Measurements from ENCODE around the gene CA12.

The CA12 gene

DNA sequence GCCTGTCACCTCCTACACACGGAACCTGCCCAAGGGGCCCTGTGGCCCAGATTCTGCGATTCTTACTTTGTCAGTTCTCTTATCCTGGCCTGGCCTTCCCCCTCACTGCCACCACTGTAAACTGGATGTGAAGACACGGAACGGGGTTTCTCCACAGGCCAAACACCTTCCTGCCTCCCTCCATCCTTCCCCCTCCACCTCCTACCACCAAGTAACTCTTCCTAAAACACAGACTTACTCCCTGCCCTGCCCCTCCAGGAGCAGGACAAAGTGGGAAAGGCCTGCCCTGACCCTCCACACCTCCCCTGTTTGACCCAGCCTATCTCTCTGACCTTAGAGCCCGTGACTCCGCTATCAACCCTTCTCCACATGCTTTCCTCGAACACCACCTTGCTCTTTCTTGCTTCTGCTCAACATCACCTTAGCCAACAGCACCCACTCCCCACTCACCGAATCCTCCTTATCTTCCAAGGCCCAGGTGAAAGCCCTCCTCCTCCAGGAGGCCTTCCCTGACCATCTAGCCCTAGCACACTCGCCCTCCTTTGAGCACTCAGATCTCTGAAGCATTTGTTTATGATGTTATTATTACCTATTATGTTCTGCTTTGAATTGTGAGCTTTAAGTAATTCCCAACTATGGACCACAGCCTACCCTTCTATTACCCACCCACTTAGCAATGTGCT, 7.6 kb downstream of the CA12 start:
- TF ChIP-seq GATA2 (IDR thresholded peaks at IDR 0.05; ENCODE audit: low read depth, low read length) (no peak), GATA3 (IDR thresholded peaks at IDR 0.05; ENCODE audit: low read depth, low read length) (no peak)

DNA sequence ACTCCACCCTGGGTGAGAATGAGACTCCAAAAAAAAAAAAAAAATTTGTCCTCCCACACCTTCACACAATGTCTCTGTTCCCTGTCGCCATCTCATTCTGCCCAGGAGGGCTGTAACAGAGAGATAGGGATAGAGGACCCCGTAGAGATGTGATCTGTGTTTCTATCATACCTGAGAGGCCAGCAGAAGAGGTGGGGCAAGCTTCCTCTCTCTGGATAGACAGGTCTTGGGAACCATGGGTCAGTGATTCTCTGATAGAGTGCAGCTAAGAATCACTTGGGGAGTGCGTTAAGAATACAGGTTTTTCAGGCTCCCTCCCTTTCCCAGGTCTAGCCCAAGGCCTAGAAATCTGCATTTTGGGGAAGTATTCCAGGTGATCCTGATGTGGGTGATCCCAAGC, 8.3 kb downstream of the CA12 start:
- TF ChIP-seq GATA3 (IDR thresholded peaks at IDR 0.05; ENCODE audit: low read depth, low read length) (no peak), GATA2 (IDR thresholded peaks at IDR 0.05; ENCODE audit: low read depth, low read length) (no peak)

DNA sequence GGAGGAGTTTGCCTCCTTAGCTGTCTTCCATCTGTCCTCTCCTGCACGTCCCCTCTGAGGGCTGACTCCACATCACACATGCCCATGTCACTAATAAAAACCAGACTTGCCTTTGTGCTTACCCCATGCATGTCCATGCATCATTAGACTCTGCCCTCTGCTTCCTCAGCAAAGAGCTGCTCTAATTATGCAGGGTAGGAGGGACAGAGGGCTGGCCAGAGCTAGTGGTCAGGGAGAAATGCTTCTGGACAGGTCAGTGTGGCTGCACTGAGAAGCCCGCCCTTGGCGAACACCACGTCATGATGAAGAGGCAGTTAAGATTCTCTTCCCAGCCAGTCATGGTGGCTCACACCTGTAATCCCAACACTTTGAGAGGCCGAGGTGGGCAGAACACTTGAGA, 8.9 kb downstream of the CA12 start:
- TF ChIP-seq GATA2 (IDR thresholded peaks at IDR 0.05; ENCODE audit: low read depth, low read length) (no peak), GATA3 (IDR thresholded peaks at IDR 0.05; ENCODE audit: low read depth, low read length) (no peak)

DNA sequence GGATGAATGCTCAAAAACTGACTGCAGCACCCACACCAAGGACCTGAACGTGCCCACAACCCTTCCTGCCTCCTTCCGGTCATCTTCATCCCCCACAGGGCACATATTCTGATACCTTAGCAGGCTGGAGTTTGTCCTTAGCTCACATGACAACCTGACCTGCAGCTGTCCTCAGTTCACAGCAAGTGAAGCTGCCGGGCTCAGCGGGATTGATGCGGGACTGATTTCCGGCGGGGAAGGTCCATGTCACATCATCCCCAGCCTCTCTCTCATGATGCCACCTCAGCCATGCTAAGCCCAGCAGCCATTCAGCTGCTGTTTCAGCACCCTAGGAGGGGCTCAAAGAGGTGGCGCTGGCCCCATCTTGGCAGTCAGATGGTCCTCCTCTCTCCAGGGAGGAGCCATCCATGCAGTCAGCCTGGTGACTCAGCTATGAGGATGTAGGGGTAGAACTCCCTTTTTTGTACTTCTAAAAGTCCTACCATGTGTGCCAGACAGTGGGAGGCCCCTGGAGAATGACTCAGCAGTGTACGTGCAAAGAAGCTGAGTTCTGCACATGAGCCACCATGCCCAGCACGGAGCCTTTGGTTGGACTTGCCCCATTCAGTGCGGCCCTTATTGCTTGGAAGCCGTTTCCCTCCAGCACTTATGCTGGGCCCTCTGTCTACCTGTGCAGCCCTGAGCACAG, 9.5 kb downstream of the CA12 start:
- TF ChIP-seq GATA3 (IDR thresholded peaks at IDR 0.05; ENCODE audit: low read depth, low read length) (no peak), GATA2 (IDR thresholded peaks at IDR 0.05; ENCODE audit: low read depth, low read length) (no peak)

DNA sequence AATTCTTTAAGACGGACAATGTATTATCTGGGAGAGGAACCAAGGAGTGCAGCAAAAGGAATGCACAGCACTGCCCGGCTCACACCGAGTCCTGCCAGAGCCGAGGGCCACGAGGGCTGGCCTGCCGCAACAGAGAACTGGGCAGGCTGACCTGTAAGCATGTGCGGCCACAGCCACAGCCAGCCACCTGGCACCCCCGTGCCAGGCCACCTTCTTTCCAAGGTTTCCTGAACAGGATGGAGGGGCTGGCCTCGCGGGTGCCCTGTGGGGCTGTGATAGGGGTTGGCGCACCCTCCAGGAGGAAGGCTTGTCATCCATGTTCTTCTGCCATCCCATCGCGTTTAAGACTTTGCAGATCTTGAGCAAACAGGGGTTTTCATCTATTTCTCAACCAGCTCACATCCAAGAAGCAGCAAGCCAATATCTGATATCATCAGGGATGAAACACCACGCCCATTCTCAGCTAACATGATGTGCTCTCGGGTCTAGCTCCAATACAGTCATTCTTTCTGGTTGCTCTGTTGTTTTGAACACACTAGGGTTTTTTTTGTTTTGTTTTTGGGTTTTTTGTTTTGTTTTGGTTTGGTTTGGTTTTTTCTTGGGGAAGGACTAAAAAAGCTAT, 10.2 kb downstream of the CA12 start:
- TF ChIP-seq GATA2 (IDR thresholded peaks at IDR 0.05; ENCODE audit: low read depth, low read length) (no peak), GATA3 (IDR thresholded peaks at IDR 0.05; ENCODE audit: low read depth, low read length) (no peak)

DNA sequence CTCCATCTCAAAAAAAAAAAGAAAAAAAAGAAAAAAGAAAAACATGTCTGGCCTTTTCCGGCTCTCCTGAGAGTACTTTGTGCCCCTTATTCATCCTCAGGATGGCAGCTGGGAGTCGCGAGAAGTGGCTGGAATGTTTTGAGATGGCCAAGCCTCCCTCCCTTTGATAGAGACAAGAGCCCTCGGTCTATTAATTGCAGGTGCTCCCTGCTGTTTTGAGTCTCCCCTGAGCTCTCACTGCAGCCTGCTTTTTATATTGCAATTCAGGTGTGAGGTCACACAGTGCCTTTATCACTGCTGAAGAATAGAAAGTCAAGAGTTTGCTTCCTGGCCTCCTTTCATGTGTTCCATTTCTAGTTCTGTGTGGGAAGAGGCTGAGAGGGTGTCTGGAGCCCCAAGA, 10.9 kb downstream of the CA12 start:
- TF ChIP-seq GATA3 (IDR thresholded peaks at IDR 0.05; ENCODE audit: low read depth, low read length) (no peak), GATA2 (IDR thresholded peaks at IDR 0.05; ENCODE audit: low read depth, low read length) (no peak)

DNA sequence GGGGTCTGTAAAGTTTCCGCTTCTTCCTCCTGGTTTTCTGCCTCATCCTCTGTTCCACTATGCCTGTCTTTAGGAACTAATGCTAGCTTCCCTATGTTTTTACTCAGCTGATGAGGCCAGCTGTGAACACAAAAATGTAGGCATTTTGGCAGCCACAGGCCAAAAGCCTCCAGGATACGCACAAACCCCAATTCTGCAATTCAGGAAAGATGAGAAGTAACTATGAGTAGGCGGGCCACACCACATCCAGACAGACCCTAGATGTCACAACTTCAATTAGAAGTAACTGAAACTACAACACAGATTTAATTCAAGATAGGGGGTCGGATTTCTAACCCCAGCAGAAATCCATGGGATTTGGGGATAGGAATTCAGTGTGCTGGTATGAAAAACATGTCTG, 11.9 kb downstream of the CA12 start:
- TF ChIP-seq GATA2 (IDR thresholded peaks at IDR 0.05; ENCODE audit: low read depth, low read length) (no peak), GATA3 (IDR thresholded peaks at IDR 0.05; ENCODE audit: low read depth, low read length) (no peak)

DNA sequence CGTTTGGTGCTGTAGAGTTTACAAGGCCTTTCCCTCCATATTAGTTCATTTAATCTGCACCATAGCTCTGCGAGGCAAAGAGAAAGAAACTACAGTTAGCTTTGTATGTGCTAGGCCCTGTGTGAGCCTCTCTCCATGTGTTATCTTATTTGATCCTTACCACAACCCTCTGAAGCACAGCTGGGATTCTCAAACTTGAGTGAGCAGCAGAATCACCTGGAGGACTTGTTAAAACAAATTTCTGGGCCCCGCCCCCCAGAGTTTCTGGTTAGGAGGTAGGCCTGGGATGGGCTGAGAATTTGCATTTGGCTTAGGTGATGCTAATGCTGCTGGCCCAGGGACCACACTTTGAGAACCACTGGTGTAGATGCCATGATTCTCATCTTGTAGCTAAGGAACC, 12.3 kb downstream of the CA12 start:
- TF ChIP-seq GATA2 (IDR thresholded peaks at IDR 0.05; ENCODE audit: low read depth, low read length) = no peak
- no peak for TF ChIP-seq GATA3 (IDR thresholded peaks at IDR 0.05; ENCODE audit: low read depth, low read length)

DNA sequence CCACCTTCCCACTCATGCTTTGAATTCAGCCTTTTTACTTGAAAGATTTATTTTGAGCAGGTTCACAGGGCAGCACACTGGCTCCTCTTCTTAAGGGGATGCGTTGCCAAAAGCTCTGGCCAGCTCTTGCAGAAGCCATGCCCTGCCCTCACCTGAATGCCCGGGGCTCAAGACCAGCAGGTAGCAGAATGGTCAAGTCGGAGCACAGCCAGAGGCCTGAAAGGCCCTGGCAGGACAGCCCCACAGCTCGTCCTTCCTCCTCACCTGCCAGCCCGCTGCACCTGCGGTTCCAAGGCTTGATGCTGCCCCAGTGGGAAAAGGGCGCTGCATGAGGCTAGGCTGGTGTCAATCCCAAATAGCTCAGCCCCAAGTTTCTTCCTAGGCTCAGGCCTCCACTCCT, 13.1 kb downstream of the CA12 start:
- TF ChIP-seq GATA2 (IDR thresholded peaks at IDR 0.05; ENCODE audit: low read depth, low read length) (no peak), GATA3 (IDR thresholded peaks at IDR 0.05; ENCODE audit: low read depth, low read length) (no peak)

DNA sequence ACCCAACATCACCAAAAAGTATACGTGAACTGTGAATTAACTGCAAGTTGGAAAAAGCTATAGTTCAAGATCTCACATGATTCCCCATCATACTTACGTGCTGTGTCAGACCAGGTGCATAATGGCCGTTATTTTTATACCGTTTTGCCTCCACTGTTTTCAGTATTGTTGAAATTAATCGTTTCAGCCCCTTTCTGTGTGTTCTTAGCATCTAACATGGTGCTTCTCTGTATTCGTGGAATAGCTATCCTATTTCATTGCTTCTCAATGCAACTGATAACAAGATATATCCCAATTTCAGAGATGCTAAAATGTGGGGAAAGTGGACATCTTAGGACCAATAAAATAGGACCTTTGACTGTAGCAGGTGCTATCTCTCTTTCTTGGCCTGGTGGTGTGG, 13.7 kb downstream of the CA12 start:
- TF ChIP-seq GATA2 (IDR thresholded peaks at IDR 0.05; ENCODE audit: low read depth, low read length) = no peak
- TF ChIP-seq GATA3 (IDR thresholded peaks at IDR 0.05; ENCODE audit: low read depth, low read length) = no peak

DNA sequence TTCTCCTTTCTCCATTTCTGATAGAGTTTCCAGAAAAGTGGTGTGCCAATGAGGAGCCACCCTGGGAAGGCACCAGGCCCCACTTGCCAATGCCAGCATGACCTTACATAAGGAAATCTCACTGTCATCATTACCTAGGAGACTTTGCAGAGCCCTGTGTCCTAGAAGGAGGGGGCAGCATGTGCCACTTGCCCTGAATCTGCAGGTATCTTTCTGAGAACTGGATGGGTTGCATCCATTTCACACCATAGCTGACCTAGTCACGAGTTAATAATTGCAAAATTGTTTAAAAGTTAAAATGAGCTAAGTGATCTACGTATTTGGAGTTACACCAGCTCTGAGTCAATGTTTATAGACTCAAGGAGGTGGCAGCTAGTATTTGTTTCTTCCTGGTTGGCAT, 14.3 kb downstream of the CA12 start:
- TF ChIP-seq GATA2 (IDR thresholded peaks at IDR 0.05; ENCODE audit: low read depth, low read length) = no peak
- no peak for TF ChIP-seq GATA3 (IDR thresholded peaks at IDR 0.05; ENCODE audit: low read depth, low read length)

DNA sequence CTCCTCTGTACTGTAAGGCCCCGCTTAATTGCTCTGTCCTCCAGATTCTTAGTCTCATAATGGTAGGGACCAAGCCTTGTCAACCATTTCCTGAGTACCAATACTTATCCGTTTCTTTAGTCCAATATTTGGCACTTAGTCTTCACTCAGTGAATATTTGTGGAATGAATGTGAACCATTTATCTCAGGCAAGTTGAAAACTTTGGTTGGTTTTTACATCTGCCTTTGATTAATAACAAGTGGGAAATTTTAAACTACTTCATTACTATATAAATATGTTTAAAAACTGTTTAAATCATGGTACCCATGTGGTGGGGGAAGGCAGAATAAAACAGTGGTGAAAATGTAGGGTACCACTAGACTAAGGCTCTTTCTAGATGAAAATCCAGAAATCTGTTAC, 15.2 kb downstream of the CA12 start:
- TF ChIP-seq GATA3 (IDR thresholded peaks at IDR 0.05; ENCODE audit: low read depth, low read length) = no peak

DNA sequence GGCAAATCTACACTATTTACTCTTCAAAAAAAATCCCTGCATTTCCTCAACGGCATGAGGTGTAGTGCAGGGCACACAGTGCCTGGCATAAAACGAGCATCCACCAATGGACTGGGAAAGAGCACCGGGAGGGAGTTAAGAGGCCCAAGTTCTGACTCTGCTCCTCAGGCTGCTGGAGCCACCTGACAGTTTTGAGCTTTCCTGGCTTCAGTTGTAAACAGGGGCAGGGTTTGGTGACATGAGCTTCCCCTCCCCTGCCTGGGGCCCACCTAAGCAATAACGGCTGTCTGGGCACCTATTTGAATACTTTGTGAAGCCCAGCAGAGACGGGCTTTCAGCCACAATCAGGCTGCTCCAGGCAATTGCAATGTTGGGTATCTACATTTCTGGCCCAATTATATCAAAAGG, 16.4 kb downstream of the CA12 start:
- TF ChIP-seq GATA3 (IDR thresholded peaks at IDR 0.05; ENCODE audit: low read depth, low read length) (no peak), GATA2 (IDR thresholded peaks at IDR 0.05; ENCODE audit: low read depth, low read length) (no peak)

DNA sequence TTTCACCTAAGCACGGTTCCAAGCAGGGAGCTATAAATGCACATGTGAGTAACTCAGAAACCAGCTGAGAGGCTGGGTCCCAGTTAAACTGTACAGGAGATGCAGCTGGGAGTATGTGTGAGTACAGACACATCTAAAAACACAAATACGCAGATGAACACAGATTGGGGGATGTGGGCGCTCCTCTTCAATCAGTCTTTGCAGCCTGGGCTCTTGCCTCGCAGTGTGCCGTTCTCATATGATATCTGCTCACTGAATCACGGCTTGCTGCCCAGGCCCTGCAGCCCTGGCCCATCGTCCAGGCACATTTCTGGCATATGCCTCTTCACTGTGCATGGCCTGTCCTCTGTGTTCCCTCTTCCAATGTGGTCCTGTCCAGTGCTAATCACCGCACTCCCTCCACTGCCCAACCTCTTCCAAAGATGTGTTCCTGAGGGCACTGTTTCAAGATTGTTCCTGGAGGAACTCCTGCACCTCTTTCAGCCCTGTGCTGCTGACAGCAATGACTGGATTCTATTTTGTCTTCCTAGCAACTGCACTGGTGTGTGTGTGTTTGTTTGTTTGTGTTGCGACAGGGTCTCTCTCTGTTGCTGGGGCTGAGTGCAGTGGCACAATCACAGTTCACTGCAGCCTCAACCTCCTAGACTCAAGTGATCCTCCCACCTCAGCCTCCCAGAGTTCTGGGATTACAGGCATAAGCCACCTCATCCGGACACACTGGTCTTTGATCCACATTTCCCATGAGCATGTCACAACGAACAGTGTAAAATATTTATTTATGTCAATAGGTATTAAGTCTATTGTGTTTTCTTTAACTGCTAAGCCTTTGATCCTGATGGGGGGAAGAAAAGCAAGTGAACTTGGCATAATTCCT, 17.0 kb downstream of the CA12 start:
- TF ChIP-seq GATA3 (IDR thresholded peaks at IDR 0.05; ENCODE audit: low read depth, low read length) = no peak
- TF ChIP-seq GATA2 (IDR thresholded peaks at IDR 0.05; ENCODE audit: low read depth, low read length) = no peak

Measured in SH-SY5Y (cell line).